Ectodermal cell (in vitro differentiated cells): ENCODE measurements around the gene SOCS2.

Source experiments
- H3K27ac ChIP-seq: 2 replicates; pipeline ENCODE4 v1.7.0; 2013; ENCODE audit warnings: mild to moderate bottlenecking, low read depth, low read length; ENCODE audit not compliant: insufficient read depth, poor library complexity, severe bottlenecking
- H3K27me3 ChIP-seq: 2 replicates; pipeline ENCODE4 v1.7.0; 2013; ENCODE audit warnings: mild to moderate bottlenecking, low read length; ENCODE audit not compliant: insufficient read depth, control insufficient read depth, poor library complexity, severe bottlenecking
- H3K36me3 ChIP-seq: one replicate; pipeline ENCODE4 v1.7.0; 2013; ENCODE audit warnings: low read length; ENCODE audit not compliant: control insufficient read depth, insufficient read depth
- H3K4me1 ChIP-seq: one replicate; pipeline ENCODE4 v1.7.0; 2013; ENCODE audit warnings: low read length; ENCODE audit not compliant: control insufficient read depth, insufficient read depth
- H3K4me3 ChIP-seq: 2 replicates; pipeline ENCODE4 v1.7.0; 2013; ENCODE audit warnings: low read depth, low read length, control low read depth; ENCODE audit not compliant: insufficient read depth
- H3K9me3 ChIP-seq: 2 replicates; pipeline ENCODE4 v1.7.0; 2013; ENCODE audit warnings: mild to moderate bottlenecking, low read length, moderate library complexity; ENCODE audit not compliant: control insufficient read depth
- WGBS, 2 experiments: methylation state at CpG; one replicate each; pipeline ENCODE4 v1.1.7; 2013; ENCODE audit warnings: missing lambda C conversion rate in 2 of 2; 5-methylcytosine and 5-hydroxymethylcytosine counted together

SOCS2 gene

DNA sequence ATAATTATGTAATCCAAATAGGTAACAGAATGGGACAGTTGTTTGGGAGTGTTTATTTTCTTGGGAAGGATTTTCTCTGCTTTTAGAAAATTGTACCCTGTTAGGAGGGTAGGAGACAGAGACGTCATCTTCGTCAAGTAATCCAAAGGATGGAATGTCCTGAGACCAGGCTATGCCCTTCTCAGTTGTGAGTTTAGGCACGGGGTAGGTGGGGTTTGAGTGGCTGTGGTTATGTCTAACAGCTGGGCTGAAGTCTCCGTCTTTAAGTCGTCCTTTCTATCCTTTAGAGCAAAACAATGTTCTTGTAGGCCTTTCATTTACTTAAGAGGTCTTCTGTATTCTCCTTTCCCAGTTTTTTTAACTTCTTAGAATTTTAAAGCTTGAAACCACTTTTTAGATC lies 5.7 kb downstream of the SOCS2 start:
- WGBS, 2 experiments = 89% methylated on average over 5 of the region's 5 CpGs
- Histone ChIP-seq H3K27ac (no peak overlapping the region), H3K4me1 (peaks cover 6% of the 10 kb centered on the region), H3K36me3 (no peaks in the 10 kb centered on the region), H3K9me3 (no peaks in the 10 kb centered on the region), H3K4me3 (no peak overlapping the region), H3K27me3 (peaks cover 35% of the 10 kb centered on the region)

DNA sequence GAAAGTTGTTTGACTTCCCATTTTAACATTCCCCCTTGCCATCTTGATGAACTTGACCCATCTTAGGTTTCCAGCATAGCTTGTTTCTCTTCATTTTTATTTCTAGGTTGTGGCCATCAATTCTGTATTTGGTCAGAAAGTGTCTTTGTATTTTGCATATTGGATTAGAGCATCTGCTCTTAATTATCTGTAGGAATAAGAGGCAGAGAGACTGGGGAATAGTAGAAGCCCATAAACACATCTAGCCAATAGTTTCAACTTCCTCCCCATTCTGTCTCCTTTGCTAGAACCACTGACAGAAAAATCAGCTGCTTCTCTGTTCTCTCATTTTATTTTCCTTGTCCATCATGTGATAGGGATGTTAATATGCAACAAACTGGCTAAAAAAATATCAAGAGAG lies 8.2 kb downstream of the SOCS2 start:
- Histone ChIP-seq H3K4me1 (no peaks in the 10 kb centered on the region), H3K36me3 (no peaks in the 10 kb centered on the region), H3K27ac (no peak overlapping the region)

DNA sequence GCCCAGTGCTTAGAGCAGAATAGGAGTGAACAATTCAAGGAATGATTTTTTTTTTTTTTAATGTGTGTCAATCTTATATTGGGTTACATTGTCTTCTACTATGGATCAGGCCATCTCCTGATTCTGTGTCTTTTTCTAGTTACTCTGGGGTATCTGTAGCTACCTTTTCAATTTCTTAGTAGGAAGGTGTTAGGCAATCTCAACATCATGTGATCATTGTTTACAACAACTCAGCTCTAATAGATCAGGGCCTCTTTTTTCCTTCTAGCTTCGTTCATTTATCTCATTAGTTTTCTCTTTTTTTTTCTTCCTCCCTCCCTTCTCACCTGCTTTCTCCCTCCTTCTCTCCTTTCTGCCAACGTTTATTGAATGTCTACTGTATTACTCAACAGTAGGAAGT lies 8.9 kb downstream of the SOCS2 start:
- Histone ChIP-seq H3K9me3 (no peaks in the 10 kb centered on the region), H3K4me1 (no peaks in the 10 kb centered on the region), H3K27me3 (peaks cover 4% of the 10 kb centered on the region), H3K27ac (no peak overlapping the region), H3K4me3 (no peak overlapping the region), H3K36me3 (no peaks in the 10 kb centered on the region)
- WGBS, 2 experiments = 72 to 83% methylated on average over 1 to 2 of the region's 2 CpGs

More for the DNA sequence above, 8.2 kb downstream of the SOCS2 start:
- peaks cover 10% of the 10 kb centered on the region for H3K27me3 ChIP-seq
- H3K4me3 ChIP-seq = no peak overlapping the region
- no peaks in the 10 kb centered on the region for H3K9me3 ChIP-seq

DNA sequence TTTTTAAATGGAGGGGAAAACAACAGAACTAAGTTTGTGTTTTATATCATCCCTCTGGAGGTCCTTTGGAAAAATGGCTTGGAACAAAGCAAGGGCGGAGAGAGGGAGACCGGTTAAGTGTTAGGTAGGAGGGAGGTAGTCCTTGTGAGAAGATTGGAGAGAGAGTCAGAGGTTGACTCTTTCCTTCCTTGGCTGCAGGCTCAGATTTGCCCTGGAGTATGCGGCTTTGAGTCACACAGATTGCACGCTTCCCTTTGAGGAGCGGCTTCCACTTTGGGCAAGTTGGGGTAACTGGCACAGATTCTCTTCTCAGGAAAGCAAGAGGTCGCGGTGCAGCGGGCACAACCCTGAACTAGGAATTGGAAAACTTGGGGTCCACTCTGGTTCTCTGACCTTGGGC lies 9.9 kb downstream of the SOCS2 start:
- H3K4me1 ChIP-seq = no peaks in the 10 kb centered on the region
- H3K27ac ChIP-seq = no peak overlapping the region
- no peaks in the 10 kb centered on the region for H3K36me3 ChIP-seq
- H3K4me3 ChIP-seq = no peak overlapping the region
- no peaks in the 10 kb centered on the region for H3K27me3 ChIP-seq
- WGBS, 2 experiments = 94 to 95% methylated on average over 8 of the region's 8 CpGs
- H3K9me3 ChIP-seq = no peaks in the 10 kb centered on the region

DNA sequence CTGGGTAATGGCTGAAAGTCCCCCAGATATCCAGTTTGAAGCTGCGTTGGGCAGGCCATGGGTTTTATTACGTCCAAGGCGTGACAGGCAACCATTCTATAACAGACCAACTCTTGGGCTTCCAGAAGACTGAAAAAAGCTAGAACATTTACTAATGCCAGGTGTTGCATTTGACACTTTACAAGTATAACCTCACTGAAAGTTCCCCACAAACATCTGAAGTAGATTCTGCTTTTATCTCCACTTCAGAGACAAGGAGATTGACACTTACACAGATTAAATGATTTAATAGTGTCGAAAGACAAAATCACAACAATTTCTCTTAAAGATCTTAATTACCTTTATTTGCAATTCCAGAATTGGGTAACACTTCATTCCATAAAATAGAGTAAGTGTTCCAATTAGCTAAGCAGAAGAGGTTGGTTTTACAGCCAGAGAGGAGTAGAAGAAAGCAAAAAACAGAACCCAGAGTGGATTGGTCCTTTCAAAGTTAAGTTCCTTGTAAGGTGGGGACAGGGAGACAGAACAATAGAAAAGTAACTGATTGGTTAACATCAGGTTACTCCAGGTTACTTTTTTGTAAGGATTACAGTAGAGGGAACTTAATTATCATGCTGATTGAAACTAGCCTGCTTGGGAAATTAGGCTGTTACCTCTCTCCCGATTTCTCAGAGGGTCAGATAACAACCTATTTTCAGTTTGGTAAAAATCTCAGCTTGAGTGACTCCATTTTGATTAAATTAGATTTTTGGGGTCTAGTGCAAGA lies 11.3 kb downstream of the SOCS2 start:
- WGBS, 2 experiments = 77 to 95% methylated on average over 4 to 5 of the region's 5 CpGs
- H3K4me3 ChIP-seq = no peak overlapping the region
- no peaks in the 10 kb centered on the region for H3K4me1 ChIP-seq
- H3K27ac ChIP-seq = no peak overlapping the region
- no peaks in the 10 kb centered on the region for H3K36me3 ChIP-seq
- no peaks in the 10 kb centered on the region for H3K27me3 ChIP-seq
- no peaks in the 10 kb centered on the region for H3K9me3 ChIP-seq

DNA sequence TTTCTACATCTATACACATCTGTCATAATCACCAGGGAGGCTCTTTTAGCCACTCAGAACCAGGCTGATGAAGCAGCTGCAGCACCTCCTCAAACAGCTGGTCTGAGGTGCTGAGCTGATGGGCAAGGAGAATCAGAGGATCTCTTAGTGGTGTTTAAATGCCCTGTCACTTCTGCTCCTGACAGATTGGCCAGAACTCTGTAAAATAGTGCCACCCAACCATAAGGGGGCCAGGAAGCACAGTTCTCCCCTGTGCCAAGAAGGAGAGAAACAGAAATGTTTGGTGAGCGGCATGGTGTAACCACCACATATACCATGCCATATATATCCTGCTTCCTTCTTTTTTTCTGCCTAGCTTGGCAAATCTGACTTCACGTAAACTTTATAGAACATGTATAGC lies 12.8 kb downstream of the SOCS2 start:
- no peaks in the 10 kb centered on the region for H3K36me3 ChIP-seq
- peaks cover 4% of the 10 kb centered on the region for H3K27me3 ChIP-seq
- no peaks in the 10 kb centered on the region for H3K9me3 ChIP-seq
- 92 to 94% methylated on average over 2 of the region's 2 CpGs for WGBS, 2 experiments
- H3K4me1 ChIP-seq = no peaks in the 10 kb centered on the region
- H3K4me3 ChIP-seq = no peak overlapping the region
- H3K27ac ChIP-seq = no peak overlapping the region

DNA sequence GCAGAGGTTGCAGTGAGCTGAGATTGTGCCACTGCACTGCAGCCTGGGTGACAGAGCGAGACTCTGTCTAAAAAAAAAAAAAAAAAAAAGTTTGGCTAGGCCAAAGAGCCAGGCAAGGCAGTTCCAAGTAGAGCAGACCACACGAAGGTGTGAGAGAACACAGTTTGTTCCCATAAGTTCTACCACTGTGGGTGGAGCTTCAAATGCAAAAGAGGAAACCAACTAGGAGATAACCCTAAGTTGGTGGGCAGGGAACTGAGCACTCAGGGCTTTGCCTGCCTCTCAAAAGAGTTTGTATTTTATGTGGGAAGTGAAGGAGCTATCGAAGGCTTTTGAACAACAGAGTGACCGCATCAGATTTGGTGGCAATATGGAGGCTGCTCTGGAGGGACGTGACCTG lies 15.1 kb downstream of the SOCS2 start:
- H3K9me3 ChIP-seq = no peaks in the 10 kb centered on the region
- H3K4me1 ChIP-seq = peaks cover 4% of the 10 kb centered on the region
- H3K4me3 ChIP-seq = no peak overlapping the region
- H3K27ac ChIP-seq = no peak overlapping the region
- WGBS, 2 experiments = 93 to 94% methylated on average over 5 of the region's 5 CpGs
- H3K27me3 ChIP-seq = peaks cover 24% of the 10 kb centered on the region
- H3K36me3 ChIP-seq = no peaks in the 10 kb centered on the region

DNA sequence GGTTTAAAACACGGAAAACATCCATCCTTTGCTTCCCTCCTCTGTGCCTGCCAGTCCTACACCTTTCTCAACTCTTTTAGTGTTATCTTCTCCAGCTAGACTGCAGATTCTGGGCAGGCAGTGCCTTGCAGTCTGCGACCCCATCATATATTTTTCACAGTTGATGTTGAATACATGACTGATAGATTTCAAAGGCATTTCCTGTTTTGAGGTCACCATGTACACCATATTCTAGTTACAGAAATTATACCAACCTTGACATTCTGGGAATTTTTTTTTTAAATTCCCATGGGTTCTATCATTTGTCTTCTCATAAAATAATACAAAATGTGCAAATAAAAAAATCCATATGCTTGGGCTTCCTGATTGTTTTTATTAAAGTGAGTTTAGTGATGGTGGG lies 16.6 kb downstream of the SOCS2 start:
- Histone ChIP-seq H3K4me3 (no peak overlapping the region), H3K27ac (no peak overlapping the region), H3K9me3 (no peaks in the 10 kb centered on the region), H3K27me3 (peaks cover 32% of the 10 kb centered on the region), H3K4me1 (peaks cover 4% of the 10 kb centered on the region), H3K36me3 (no peaks in the 10 kb centered on the region)
- 93 to 95% methylated on average over 2 of the region's 2 CpGs for WGBS, 2 experiments

DNA sequence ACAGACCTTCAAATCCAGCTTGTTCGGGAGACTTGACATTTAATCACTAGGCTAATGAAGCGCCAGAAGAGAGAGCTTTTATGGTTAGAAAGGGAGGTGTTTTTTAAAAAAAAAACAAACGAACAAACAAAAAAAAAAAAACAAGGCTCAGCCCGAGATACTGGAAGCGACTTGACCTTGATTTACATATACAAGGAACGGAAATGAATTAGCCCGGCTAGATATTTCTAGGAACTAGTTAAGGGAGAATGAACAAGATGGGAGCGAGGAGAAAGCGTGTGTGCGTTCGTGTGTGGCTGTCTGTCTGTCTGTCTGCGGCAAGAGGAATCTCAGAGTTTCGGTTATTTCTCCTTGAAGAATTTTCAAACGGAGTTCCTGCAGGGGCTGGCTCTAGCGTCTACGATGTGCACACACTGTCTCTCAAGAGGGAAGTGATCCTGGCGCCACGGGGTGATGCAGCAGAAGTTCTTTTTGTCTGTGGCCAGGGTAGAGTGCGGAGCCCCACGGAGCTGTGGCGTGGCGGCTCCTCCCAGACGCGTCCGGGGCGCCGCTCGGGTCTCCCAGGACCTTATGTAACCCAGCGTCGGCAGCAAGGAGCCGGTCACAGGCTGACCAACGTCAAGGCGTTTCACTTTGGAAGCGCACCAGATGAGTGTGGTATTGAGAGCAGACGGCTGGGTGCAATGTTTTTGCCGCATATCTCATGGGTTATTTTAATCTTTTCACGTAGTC lies 18.8 kb downstream of the SOCS2 start:
- H3K4me1 ChIP-seq = peaks cover 4% of the 10 kb centered on the region
- H3K9me3 ChIP-seq = no peaks in the 10 kb centered on the region
- H3K27ac ChIP-seq = no peak overlapping the region
- peak overlapping the region; percentile 20 for H3K4me3 ChIP-seq
- H3K27me3 ChIP-seq = peaks cover 32% of the 10 kb centered on the region
- no peaks in the 10 kb centered on the region for H3K36me3 ChIP-seq
- 7 to 8% methylated on average over 36 to 37 of the region's 37 CpGs for WGBS, 2 experiments

DNA sequence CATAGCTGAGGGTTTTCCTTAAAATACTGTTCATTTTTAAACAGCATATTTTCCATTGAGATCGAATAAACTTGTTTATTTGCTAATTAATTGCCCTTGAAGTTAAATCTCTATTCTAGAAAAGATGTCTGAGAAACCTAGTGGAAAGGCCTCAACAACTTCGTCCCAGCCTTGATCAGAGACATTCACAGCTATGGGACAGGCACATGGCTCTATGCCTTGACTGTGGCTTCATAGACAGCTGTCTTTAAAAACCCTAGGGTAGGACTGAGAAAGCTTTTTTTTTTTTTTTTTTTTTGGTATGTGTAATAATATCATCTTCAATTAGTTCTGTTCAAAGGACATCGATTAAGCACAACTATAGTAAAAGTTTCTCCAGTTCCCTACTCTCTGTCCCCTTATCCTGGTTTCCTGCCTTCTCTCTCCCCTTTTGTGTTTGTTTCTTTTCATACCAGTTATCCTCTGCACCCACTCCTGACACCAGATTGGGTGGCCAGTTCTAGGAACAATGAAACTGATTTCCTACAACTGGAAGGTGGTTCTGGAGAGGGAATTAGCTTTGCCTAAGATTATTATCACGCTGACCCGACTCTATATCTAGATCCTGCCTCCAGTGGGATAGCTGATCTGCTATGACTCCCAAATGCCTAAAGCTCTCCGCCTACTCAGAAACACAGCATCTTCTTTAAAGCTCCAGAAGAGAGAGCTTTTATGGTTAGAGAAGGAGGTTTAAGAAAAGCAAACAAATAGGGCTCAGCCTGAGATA lies 20.3 kb downstream of the SOCS2 start:
- H3K36me3 ChIP-seq = no peaks in the 10 kb centered on the region
- no peak overlapping the region for H3K4me3 ChIP-seq
- H3K27ac ChIP-seq = no peak overlapping the region
- WGBS, 2 experiments = 84 to 85% methylated on average over 4 to 6 of the region's 6 CpGs
- H3K27me3 ChIP-seq = peaks cover 32% of the 10 kb centered on the region
- no peaks in the 10 kb centered on the region for H3K9me3 ChIP-seq
- H3K4me1 ChIP-seq = peaks cover 4% of the 10 kb centered on the region
